GM12878 (cell line): Measurements from ENCODE around the gene FAR1.

Source experiments
- ESRRA ChIP-seq: IDR thresholded peaks from 2 replicates; pipeline ENCODE4 v1.6.1; 2012; ENCODE audit warnings: mild to moderate bottlenecking, low read length, improper control_type of control experiment
- ETV6 ChIP-seq, 2 experiments: fragments of 450-650 bp in 1 of 2; IDR thresholded peaks in 1 of 2; conservative IDR thresholded peaks in 1 of 2; 2 replicates each; pipeline ENCODE4 v1.6.1; 2014; ENCODE audit warnings: antibody characterized with exemption in 1 of 2, borderline replicate concordance in 1 of 2, low read depth in 1 of 2, mild to moderate bottlenecking in 1 of 2, moderate library complexity in 1 of 2
- EZH2 ChIP-seq: IDR thresholded peaks from 2 replicates; pipeline ENCODE4 v1.6.1; 2012; ENCODE audit warnings: low read depth, mild to moderate bottlenecking, control low read depth, inconsistent platforms, low read length, borderline replicate concordance; ENCODE audit not compliant: control insufficient read depth
- MTA2 ChIP-seq: fragments of 450-650 bp; IDR thresholded peaks from 2 replicates; pipeline ENCODE4 v1.6.1; 2016; ENCODE audit warnings: low read depth, mild to moderate bottlenecking, moderate library complexity
- POLR2A ChIP-seq: IDR thresholded peaks from 2 replicates; pipeline ENCODE4 v1.6.1; 2011; ENCODE audit warnings: low read depth, mild to moderate bottlenecking, low read length
- TAF1 ChIP-seq: IDR thresholded peaks from 2 replicates; pipeline ENCODE4 v1.6.1; 2011; ENCODE audit warnings: mild to moderate bottlenecking, low read depth, low read length, borderline replicate concordance
- TF ChIP-seq, protein P1 (sequence below): IDR thresholded peaks from 2 replicates; pipeline ENCODE4 v1.6.1; 2012; ENCODE audit warnings: low read depth, low read length, improper control_type of control experiment
- TF ChIP-seq, protein P2 (sequence below): IDR thresholded peaks from 2 replicates; pipeline ENCODE4 v1.6.1; 2011; ENCODE audit warnings: low read depth, low read length, improper control_type of control experiment, borderline replicate concordance
- TF ChIP-seq, protein P3 (sequence below): fragments of 450-650 bp; IDR thresholded peaks from 2 replicates; pipeline ENCODE4 v1.6.1; 2018; ENCODE audit warnings: borderline replicate concordance, mild to moderate bottlenecking; ENCODE audit not compliant: partially characterized antibody

DNA sequence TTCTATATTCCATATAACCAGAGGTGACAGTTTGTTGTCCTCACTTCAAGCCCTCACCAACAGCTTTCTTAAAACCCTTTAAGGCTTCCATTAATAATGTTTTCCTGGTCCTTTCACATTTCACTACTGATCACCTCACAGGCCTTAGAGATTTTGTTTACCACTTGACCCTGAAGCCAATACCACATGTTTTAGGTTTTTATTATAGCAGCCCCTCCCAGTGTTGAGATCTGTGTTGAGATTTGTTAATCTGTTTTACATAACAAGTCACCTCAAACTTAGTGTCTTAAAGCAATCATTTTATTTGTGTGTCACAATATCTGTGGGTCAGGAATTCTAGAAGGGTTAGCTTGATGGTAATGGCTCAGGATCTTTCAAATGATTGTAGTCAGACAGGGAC, 49.9 kb downstream of the FAR1 start:
- TF ChIP-seq POLR2A (no peak), ESRRA (no peak), TAF1 (no peak), ETV6 (conservative IDR thresholded peaks at IDR 0.05 in 1 of 2, IDR thresholded peaks at IDR 0.05 in 1 of 2; ENCODE audit: borderline replicate concordance in 1 of 2, low read depth in 1 of 2) (no peak), EZH2 (no peak), MTA2 (no peak)
- TF ChIP-seq, protein P1, sequence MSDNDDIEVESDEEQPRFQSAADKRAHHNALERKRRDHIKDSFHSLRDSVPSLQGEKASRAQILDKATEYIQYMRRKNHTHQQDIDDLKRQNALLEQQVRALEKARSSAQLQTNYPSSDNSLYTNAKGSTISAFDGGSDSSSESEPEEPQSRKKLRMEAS, result no peak
- TF ChIP-seq, protein P2, sequence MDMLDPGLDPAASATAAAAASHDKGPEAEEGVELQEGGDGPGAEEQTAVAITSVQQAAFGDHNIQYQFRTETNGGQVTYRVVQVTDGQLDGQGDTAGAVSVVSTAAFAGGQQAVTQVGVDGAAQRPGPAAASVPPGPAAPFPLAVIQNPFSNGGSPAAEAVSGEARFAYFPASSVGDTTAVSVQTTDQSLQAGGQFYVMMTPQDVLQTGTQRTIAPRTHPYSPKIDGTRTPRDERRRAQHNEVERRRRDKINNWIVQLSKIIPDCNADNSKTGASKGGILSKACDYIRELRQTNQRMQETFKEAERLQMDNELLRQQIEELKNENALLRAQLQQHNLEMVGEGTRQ, result no peak
- TF ChIP-seq, protein P3, sequence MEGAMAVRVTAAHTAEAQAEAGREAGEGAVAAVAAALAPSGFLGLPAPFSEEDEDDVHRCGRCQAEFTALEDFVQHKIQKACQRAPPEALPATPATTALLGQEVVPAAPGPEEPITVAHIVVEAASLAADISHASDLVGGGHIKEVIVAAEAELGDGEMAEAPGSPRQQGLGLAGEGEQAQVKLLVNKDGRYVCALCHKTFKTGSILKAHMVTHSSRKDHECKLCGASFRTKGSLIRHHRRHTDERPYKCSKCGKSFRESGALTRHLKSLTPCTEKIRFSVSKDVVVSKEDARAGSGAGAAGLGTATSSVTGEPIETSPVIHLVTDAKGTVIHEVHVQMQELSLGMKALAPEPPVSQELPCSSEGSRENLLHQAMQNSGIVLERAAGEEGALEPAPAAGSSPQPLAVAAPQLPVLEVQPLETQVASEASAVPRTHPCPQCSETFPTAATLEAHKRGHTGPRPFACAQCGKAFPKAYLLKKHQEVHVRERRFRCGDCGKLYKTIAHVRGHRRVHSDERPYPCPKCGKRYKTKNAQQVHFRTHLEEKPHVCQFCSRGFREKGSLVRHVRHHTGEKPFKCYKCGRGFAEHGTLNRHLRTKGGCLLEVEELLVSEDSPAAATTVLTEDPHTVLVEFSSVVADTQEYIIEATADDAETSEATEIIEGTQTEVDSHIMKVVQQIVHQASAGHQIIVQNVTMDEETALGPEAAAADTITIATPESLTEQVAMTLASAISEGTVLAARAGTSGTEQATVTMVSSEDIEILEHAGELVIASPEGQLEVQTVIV, result no peak
